ENCODE measurements around the gene PSMB8.

The PSMB8 gene

DNA sequence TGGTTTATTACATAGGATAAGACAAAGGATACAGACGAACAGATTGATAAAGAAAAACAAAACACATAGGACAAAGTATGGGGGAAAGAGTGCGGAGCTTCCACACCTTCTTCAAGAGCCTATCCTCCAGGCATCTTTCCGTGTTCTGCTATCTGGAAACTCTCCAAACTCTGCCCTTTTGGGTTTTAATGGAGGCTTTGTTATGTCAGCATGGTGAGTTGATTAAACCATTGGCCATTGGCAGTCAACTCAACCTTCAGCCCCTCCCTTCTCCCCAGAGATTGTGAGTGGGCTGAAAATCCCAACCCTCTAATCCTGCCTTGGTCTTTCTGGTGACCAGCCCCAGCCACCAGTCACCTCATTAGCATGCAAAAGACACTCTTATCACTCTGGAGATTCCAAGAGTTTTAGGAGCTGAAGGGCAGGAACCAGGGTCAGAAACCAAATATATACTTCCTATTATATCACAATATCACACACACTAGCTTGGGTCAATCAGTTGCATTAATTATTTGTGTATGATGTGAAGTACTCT lies 50.9 kb downstream of the PSMB8 start:
- DNase-seq (ENCODE audit: low spot score), result no peak

Data from Ammon's horn (tissue), 1 donor.